Ramos (cell line): Measurements from ENCODE around the gene PLXNB3.

Source experiments
- in situ Hi-C: fragments of 300-500 bp; cut with MboI; formaldehyde crosslinking; loops from one replicate; pipeline ENCODE4 v1.14.3; 2022; ENCODE audit warnings: low sequenced_read_pairs; ENCODE audit not compliant: unreplicated experiment

The PLXNB3 gene

DNA sequence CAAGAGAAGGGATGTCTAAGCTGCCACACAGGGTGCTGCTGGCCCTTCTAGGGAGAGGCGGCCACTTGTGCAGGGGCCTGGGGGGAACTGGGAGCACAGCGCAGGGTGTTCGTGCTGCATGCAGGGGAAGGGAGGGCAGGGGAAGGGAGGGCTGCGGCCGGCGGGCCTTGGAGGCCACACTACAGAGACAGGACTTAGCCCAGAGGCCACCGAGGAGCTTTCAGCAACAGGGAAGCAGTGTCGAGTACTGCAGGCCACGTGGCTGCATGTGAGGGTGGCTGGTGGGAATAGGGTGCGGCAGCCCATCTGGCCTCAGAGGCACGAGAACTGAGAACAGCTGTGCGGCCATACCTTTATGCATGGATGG lies 19.0 kb upstream of the PLXNB3 start:
- in situ Hi-C loops: loop anchor here (25.0 kb wide), 1 partner anchor 792 kb away; the partner anchor contains the start of genes G6PD and IKBKG

DNA sequence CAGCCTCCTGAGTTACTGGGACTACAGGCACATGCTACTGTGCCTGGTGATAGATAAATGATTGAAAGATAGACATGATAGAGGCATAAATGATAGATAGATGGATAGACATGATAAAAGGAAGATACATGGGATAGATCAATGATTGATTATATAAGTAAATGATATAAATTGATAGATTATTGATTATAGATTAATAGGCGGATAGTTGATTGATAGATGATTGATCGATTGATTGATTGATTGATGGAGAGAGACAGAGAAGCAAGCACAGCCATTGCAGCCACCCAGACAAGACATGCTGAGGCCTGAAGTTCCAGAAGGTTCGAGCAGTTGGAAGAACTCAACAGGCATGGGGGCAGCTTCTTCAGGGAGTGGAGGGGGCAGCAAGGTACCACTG lies 17.7 kb upstream of the PLXNB3 start:
- in situ Hi-C loops: loop anchor here (25.0 kb wide), 1 partner anchor 791 kb away; the partner anchor contains the start of genes G6PD and IKBKG

DNA sequence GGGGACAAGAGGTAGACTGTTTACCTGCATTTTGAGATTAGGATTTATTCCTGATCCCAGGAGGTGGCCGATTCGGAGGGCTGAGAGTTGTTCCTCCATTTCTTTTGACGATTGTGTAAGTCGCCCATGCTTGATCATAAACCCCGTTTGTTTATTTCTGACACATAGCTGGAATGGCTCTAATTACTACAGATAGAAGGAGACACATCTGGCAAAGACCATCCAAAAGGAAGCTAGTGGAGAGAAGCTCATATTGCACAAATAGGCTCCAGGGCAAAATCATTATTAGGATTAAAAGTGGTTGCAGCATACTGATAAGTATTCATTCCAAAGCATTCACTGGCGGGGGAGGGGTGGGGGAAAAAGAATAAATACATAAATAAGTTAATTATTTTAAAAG lies 17.1 kb upstream of the PLXNB3 start:
- in situ Hi-C loops: loop anchor here (25.0 kb wide), 1 partner anchor 790 kb away; the partner anchor contains the start of genes G6PD and IKBKG

DNA sequence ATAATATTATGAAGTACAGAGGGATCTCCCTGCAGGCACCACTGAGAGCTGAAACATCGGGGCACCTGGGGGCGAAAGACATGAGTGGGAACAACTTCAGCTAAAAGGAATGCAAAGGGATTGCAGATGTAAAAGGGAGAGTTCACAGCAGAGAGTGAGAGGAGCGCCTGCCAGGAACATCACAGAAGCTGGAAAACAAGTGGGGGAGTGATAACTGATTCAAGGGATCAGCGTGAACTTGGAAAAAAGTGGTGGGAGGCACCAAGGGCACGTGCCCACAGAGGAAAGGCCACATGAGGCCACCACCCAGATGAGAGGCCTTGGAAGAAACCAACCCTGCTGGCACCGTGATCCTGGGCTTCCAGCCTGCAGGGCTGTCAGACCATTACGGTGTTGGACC lies 15.0 kb upstream of the PLXNB3 start:
- in situ Hi-C loops: loop anchor here (25.0 kb wide), 1 partner anchor 788 kb away; the partner anchor contains the start of genes G6PD and IKBKG

DNA sequence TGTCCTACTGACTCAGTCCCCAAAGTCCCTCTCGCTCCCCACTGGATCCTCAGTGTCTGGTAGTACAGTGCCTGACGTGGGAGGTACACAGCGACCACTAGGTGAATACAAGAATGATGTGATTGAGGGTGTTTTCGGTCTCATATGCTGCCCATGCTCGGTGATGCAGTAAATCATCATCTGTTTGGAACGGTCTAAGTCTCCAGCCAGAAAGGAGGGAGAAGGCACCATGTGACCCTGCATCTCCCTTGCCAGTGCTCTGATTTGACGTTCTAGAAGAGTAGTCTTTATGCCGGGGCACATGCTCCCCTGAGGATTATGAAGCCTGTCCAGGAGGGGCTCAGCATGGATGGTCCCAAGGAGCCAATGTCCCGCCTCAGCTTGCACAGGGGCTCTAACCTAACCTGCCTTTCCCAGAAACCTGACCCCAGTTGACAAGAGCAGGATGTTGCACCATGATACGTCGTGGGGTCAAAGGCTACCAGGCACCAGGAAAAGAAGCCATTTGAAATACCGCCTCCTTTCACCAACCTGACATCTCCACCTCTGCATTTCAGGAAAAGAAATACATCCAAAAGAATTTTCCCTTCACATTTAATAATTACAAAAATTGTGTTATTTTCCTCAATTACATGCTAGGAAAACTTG lies 13.8 kb upstream of the PLXNB3 start:
- in situ Hi-C loops: no loop called here

DNA sequence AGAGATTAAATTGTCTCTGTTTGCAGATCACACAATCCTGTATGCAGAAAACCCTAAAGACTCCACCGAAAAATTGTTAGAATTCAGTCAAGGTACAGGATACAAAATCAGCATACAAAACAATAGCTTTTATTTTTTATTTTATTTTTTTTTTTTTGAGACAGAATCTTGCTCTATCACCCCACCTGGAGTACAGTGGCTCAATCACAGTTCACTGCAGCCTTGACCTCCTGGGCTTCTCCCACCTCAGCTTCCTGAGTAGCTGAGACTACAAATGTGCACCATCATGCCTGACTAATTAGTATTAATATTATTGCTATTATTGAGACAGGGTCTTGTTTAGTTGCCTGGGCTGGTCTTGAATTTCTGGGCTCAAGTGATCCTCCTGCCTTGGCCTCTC lies 8.9 kb upstream of the PLXNB3 start:
- in situ Hi-C loops: no loop called here

DNA sequence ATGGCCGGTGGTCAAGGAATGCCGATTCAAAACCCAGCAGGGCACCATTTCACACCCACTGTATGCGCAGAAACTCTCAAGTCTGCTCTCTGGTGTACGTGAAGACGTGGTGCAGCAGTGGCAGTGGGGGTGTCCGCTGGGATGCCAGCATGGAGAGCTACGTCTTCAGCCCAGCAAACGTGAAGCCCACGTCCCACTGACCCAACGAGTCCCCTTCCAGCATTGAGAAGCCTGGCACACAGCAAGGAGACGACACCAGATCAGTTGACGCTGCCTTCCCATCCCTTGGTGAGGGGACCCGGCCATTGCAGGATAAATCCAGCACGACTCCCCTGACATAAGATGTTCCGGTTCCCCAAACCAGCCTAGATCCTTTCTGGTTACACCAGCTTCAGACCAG lies 2.2 kb upstream of the PLXNB3 start:
- in situ Hi-C loops: loop anchor here (10.0 kb wide), 1 partner anchor 193 kb away; no protein-coding TSS in a partner anchor

DNA sequence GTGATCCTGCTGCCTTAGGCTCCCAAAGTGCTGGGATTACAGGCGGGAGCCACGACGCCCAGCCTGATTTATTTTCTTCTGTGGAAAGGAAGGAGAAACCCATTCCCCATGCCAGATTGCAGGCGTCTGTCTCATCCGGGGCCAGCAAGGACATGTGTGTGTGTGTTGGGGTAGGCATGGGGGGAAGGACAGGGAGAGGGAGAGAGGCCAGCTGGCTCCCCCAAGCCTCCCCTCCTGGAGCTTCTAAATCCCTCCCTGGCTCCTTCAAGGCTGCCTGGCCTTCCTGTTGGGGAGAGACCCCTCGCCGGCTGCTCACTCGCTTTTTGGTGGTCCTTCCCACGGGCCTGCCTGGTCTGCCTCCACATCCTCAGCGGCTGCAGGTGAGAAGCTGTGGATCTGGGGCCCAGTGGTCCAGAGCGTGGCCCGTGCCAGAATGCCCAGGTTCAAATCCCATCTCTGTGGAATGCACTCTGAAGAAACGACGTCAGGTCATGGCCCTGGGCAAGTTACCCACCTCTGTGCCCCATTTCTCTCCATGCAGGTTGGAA lies 1.3 kb upstream of the PLXNB3 start:
- in situ Hi-C loops: loop anchor here (10.0 kb wide), 1 partner anchor 192 kb away; no protein-coding TSS in a partner anchor

DNA sequence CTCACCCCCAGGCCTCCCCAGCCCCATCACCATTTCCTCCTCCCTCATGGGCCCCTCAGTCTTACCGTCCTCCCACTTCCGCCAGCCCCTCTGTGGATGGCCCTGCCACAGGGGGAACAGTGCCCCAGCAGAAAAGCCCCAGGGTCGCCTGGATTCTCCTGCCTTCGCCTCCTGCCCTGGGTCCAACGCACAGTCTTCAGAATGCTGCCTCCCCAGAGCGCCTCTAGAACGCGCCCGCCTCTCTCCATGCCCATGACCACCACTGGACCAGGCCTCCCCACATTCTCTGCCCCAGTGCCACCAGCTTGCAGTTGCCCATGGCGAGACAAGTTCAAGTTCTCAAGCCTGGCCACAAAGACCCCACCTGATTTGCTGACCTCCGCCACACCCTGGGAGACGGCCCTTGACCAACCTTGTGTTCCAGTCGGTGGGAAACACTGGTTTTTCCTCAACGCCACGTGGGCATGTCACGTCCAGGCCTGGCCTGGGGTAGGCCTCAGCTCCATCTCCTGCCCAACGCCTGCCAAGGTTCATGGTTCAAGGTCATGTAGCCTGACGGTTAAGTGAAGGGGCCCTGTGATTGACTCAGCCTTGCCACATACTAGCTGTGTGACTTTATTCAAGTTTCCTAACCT lies 634 bp upstream of the PLXNB3 start:
- in situ Hi-C loops: loop anchor here (10.0 kb wide), 1 partner anchor 191 kb away; no protein-coding TSS in a partner anchor

DNA sequence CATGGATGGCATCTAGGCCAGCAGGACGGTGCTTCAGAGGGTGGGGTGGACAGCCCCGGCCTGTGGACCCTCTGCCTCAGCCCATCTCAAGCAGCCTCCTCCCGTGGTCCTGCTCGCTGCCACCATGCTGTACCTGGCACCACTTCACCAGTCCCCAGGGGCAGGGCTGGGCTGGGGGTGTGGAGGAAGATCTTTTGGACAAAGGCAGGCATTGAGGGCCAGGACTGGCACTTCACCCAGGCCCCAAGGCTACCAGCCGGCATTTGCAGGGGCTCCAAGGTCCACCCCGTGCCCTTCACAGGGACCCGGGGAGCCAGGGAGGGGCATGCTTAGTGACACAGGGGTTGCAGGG lies 713 bp downstream of the PLXNB3 start:
- in situ Hi-C loops: loop anchor here (10.0 kb wide), 1 partner anchor 190 kb away; no protein-coding TSS in a partner anchor

DNA sequence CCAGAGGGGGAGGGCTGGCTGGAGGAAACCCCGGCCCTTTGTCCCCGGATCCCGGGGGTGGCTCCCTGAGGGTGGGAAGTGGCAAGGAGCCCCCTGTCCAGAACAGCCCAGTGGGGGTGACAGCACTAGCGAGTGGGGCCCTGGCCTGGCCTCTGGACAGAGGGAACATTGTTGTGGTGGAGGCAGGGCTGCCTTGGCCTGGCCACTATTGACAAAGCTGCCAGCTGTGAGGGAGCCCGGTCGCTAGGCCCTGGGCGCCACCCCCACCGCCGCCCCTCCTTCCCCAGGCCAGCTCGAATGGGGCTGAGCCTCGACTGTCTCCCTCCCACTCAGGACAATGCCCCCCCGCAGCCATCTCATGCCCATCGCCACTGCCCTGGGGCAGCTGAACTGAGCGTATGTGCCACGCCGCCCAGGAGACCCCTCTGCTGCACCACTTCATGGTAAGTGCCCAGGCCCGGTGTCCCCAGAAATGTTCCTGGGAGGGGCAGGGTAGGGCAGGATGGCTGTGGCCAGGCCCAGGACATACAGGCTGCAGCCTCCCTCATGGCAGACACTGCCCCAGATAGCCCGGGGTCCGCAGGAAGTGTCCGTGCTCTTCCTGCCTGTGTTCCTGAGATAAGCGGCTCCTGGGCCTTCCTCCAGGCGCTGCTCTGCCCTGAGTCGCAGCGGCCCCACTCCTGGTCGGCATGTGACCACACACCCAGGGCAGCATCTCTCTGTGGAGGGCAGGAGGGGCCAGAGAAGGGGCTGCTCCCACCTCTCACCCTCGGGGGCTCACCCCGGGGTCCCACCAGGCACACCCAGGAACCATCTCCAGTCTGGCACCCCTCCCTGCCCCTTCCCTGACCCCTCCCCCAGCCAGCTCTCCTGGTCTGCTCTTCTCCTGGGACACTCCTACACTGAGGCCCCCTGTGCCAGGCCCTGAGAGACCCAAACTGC lies 1.4 kb downstream of the PLXNB3 start:
- in situ Hi-C loops: loop anchor here (10.0 kb wide), 1 partner anchor 189 kb away; no protein-coding TSS in a partner anchor

DNA sequence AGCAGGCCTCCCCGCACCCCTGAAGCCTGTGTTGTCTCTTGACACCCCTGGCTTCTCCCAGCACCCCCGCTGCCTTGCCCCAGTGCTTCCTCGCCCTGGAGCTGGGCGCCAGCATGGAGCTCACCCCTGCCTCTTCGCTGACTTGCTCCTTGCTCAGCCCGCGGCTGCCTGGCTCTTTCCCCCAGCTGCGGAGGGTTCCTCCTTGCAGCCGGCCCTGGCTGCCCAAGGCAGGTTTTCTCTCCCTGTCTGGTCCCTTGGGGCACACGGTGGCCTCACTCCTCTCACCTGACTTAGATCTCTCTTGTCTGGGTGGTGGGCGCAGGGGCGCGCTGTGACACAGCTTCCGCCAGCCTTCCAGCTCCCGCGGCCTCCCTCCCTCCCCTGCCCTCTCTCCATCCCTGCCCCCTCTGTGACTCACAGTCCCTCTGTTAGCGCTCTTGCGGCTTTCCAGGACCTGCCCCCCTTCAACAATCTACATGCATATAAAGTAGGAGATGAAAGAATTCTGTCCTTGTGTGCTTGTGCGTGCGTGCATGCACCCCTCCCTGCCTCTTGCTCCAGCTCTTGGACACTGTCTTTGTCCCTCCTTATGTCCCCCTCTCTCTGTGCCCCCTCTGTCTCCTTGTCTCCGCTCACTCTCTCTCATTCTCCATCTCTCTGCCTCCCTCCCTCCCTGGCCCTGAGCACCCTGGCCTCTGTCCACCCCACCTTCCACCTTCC lies 2.2 kb downstream of the PLXNB3 start:
- in situ Hi-C loops: loop anchor here (10.0 kb wide), 1 partner anchor 189 kb away; no protein-coding TSS in a partner anchor

DNA sequence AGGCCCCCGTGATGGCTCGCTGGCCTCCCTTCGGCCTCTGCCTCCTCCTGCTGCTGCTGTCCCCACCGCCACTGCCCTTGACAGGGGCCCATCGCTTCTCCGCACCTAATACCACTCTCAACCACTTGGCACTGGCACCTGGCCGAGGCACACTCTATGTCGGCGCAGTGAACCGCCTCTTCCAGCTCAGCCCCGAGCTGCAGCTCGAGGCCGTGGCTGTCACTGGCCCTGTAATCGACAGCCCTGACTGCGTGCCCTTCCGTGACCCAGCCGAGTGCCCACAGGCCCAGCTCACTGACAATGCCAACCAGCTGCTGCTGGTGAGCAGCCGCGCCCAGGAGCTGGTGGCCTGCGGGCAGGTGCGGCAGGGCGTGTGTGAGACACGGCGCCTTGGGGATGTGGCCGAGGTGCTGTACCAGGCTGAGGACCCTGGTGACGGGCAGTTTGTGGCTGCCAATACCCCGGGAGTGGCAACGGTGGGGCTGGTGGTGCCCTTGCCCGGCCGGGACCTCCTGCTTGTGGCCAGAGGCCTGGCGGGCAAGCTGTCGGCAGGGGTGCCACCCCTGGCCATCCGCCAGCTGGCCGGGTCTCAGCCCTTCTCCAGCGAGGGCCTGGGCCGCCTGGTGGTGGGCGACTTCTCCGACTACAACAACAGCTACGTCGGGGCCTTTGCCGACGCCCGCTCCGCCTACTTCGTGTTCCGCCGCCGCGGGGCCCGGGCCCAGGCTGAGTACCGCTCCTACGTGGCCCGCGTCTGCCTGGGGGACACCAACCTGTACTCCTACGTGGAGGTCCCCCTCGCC lies 3.0 kb downstream of the PLXNB3 start:
- in situ Hi-C loops: loop anchor here (10.0 kb wide), 1 partner anchor 188 kb away; no protein-coding TSS in a partner anchor

DNA sequence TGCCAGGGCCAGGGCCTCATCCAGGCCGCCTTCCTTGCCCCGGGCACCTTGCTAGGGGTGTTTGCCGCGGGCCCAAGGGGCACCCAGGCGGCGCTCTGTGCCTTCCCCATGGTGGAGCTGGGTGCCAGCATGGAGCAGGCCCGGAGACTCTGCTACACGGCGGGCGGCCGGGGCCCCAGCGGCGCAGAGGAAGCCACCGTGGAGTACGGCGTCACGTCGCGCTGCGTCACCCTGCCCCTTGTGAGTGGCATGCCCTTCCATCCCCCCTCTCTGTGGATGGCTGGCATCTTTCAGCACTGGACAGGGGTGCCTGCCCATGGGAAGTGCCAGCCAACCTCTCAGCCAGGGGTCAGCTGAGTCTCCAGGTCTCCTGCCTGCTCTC lies 3.6 kb downstream of the PLXNB3 start:
- in situ Hi-C loops: loop anchor here (10.0 kb wide), 1 partner anchor 187 kb away; no protein-coding TSS in a partner anchor

DNA sequence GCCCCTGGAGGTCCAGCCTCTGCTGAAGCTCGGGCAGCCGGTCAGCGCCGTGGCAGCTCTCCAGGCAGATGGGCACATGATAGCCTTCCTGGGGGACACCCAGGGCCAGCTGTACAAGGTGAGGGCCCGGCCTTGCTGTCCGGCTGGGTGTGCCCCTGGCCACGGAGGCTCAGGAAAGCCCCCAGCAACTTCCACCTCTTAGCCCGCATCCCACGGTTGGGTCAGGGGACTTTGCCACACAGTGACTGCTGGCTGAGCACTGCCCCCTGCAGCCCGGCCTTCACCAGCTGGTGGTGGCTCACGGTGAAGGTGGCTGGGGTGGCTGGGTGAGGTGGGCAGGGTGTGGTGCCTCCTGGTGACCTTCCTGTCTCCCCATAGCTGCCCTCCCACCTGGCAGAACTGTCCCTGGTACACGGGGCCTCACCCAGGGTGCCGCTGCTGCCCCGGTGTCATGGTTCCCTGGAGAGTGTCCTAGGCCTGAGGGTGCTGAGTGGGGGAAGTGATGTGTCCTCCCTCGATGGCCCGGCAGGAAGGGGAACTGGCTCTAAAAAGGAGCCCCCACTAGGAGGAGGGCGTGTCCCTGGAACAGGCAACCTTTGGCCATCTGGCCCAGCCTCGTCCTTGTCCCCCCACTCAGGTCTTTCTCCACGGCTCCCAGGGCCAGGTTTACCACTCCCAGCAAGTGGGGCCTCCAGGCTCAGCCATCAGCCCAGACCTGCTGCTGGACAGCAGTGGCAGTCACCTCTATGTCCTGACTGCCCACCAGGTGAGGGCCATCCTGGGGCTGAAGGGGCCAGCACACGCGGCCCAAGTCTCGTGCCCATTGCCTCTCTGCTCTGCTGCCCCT lies 4.5 kb downstream of the PLXNB3 start:
- in situ Hi-C loops: loop anchor here (10.0 kb wide), 1 partner anchor 186 kb away; no protein-coding TSS in a partner anchor

DNA sequence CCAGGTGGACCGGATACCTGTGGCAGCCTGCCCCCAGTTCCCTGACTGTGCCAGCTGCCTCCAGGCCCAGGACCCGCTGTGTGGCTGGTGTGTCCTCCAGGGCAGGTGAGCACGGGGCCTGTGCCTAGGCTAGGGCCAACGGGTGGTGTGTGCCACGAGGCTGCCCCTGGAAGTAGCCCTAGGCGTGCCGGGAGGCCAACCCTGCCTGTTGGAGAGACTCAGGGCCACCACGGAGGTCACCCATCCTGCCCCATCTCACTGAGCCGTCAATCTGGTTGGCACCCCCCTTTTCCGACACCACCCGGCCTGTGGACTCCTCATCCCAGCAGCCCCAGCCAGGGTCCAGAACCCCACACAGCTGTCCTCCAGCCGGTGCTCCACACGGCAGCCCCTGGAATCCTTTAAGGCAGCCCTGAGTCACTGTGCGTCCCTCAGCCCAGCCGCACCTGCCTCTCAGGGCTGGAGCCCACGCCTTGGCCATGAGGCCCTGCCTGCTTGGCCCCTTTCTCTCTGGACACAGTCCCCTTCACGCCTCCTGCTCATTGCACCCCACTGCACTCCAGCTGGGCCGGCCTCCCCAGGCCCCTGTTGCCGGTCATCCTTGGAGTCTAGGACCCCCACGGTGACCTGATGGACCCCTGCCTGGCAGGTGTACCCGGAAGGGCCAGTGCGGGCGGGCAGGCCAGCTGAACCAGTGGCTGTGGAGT lies 5.3 kb downstream of the PLXNB3 start:
- in situ Hi-C loops: loop anchor here (10.0 kb wide), 1 partner anchor 185 kb away; no protein-coding TSS in a partner anchor
